ENCODE measurements around the gene AMT. TPM values are rescaled to one million over a fixed set of nuclear protein-coding genes. Genes with fewer than 3 reads are reported as not detected.

AMT gene
- total RNA-seq, 1 donor from 2014 or later, result 0.79 TPM

DNA sequence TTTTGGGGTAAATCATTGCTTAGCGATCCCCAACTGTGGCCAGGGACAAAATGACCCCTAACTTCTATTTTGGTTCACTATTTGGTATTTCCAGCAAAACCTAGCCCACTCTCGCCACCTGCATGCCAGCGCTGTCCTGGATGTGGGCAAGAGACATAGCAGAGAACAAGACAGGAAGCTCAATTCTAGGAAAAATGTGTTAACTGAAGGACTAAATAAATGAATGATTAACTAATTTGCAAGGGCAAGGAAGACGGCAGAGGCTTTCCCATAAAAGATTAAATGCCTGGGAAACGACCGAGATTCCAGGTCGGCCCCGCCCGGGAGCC is 6.4 kb upstream of the AMT start:
- H3K36me3 ChIP-seq (ENCODE audit: control insufficient read depth, insufficient read depth, low read length), result peaks cover 3% of the 10 kb centered on the region
- DNase-seq (ENCODE audit: low read depth) (no peak), FAIRE-seq (no peak)
- H3K4me3 ChIP-seq (ENCODE audit: low read depth, low read length), result peak overlapping the region; percentile 68
- no peaks in the 10 kb centered on the region for H3K27me3 ChIP-seq (ENCODE audit: control insufficient read depth, insufficient read depth, low read length)
- TF ChIP-seq, protein P1, sequence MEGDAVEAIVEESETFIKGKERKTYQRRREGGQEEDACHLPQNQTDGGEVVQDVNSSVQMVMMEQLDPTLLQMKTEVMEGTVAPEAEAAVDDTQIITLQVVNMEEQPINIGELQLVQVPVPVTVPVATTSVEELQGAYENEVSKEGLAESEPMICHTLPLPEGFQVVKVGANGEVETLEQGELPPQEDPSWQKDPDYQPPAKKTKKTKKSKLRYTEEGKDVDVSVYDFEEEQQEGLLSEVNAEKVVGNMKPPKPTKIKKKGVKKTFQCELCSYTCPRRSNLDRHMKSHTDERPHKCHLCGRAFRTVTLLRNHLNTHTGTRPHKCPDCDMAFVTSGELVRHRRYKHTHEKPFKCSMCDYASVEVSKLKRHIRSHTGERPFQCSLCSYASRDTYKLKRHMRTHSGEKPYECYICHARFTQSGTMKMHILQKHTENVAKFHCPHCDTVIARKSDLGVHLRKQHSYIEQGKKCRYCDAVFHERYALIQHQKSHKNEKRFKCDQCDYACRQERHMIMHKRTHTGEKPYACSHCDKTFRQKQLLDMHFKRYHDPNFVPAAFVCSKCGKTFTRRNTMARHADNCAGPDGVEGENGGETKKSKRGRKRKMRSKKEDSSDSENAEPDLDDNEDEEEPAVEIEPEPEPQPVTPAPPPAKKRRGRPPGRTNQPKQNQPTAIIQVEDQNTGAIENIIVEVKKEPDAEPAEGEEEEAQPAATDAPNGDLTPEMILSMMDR (IDR thresholded peaks at IDR 0.05; ENCODE audit: insufficient read depth, low read length, severe bottlenecking), result no peak

GRCh38 chr3:49427586-49427985 is 5.3 kb upstream of the AMT start:
- no peak overlapping the region for H3K4me3 ChIP-seq (ENCODE audit: low read depth, low read length)
- peaks cover 3% of the 10 kb centered on the region for H3K36me3 ChIP-seq (ENCODE audit: control insufficient read depth, insufficient read depth, low read length)
- no peaks in the 10 kb centered on the region for H3K27me3 ChIP-seq (ENCODE audit: control insufficient read depth, insufficient read depth, low read length)
- peak; percentile 59 for DNase-seq (ENCODE audit: low read depth)
- TF ChIP-seq, protein P1 (IDR thresholded peaks at IDR 0.05; ENCODE audit: insufficient read depth, low read length, severe bottlenecking), result no peak
- no peak for FAIRE-seq

- TF ChIP-seq, protein P1 (IDR thresholded peaks at IDR 0.05; ENCODE audit: insufficient read depth, low read length, severe bottlenecking), result no peak
- Histone ChIP-seq H3K4me3 (ENCODE audit: low read depth, low read length) (no peak overlapping the region), H3K27me3 (ENCODE audit: control insufficient read depth, insufficient read depth, low read length) (no peaks in the 10 kb centered on the region), H3K36me3 (ENCODE audit: control insufficient read depth, insufficient read depth, low read length) (peaks cover 3% of the 10 kb centered on the region)
- DNase-seq (ENCODE audit: low read depth) (no peak), FAIRE-seq (peak; percentile 23)
Observed at GRCh38 chr3:49424816-49425215, 2.5 kb upstream of the AMT start.

- TF ChIP-seq, protein P1 (IDR thresholded peaks at IDR 0.05; ENCODE audit: insufficient read depth, low read length, severe bottlenecking), result no peak
Observed at GRCh38 chr3:49421890-49422378, 339 bp downstream of the AMT start.

GRCh38 chr3:49417516-49418120 is 4.7 kb downstream of the AMT start:
- FAIRE-seq, result no peak
- TF ChIP-seq, protein P1 (IDR thresholded peaks at IDR 0.05; ENCODE audit: insufficient read depth, low read length, severe bottlenecking), result no peak
- no peaks in the 10 kb centered on the region for H3K27me3 ChIP-seq (ENCODE audit: control insufficient read depth, insufficient read depth, low read length)
- no peak overlapping the region for H3K4me3 ChIP-seq (ENCODE audit: low read depth, low read length)
- no peak for DNase-seq (ENCODE audit: low read depth)
- H3K36me3 ChIP-seq (ENCODE audit: control insufficient read depth, insufficient read depth, low read length), result peaks cover 19% of the 10 kb centered on the region

More at GRCh38 chr3:49421890-49422378, 339 bp downstream of the AMT start:
- DNase-seq (ENCODE audit: low read depth), result no peak
- FAIRE-seq, result no peak
- peaks cover 10% of the 10 kb centered on the region for H3K36me3 ChIP-seq (ENCODE audit: control insufficient read depth, insufficient read depth, low read length)
- no peak overlapping the region for H3K4me3 ChIP-seq (ENCODE audit: low read depth, low read length)
- H3K27me3 ChIP-seq (ENCODE audit: control insufficient read depth, insufficient read depth, low read length), result no peaks in the 10 kb centered on the region

DNA sequence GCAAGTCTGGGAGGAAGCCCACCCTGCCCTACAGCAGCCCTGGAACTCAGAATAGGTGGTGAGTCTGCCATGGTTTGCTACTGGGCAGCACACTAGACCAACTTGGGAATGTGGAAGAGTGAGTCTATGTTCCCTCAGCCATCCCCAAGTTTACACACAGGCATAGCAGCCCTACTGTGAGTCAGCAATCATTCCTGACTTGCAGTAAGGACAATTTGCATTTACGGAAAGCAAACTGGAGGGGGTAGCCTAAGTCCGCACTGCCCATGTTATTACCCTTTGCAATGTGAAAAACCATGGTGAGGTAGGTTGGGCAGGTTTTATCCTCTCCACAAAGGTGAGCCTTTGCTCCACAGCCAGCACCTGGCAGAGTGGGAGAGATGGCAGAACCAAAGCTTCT is 5.4 kb downstream of the AMT start:
- TF ChIP-seq, protein P1 (IDR thresholded peaks at IDR 0.05; ENCODE audit: insufficient read depth, low read length, severe bottlenecking), result no peak
- Histone ChIP-seq H3K27me3 (ENCODE audit: control insufficient read depth, insufficient read depth, low read length) (no peaks in the 10 kb centered on the region), H3K4me3 (ENCODE audit: low read depth, low read length) (no peak overlapping the region), H3K36me3 (ENCODE audit: control insufficient read depth, insufficient read depth, low read length) (peaks cover 19% of the 10 kb centered on the region)
- DNase-seq (ENCODE audit: low read depth) (no peak), FAIRE-seq (no peak)

All from bronchial epithelial cell (primary cell).